Measurements from ENCODE around the gene RNF144A.

DNA sequence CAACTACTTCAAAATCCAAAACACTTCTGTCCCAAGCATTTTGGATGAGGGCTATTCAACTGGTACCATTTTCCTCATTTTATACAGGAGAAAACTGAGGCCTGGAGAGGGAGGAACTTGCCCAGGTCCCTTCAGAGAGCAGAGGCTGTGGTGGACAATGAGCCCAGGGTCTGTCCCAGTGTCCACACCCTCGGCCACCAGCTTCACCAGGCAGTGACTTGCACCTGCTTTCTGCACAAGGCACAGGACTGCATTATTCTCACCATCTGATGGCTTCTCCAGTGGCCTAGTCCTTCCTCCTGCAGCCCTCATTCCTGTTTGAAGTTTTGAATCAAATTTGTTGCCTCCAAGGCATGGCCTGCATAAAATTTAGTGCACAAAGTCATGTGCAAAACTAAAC is 53.3 kb downstream of the RNF144A start:
- TF ChIP-seq, protein P1, sequence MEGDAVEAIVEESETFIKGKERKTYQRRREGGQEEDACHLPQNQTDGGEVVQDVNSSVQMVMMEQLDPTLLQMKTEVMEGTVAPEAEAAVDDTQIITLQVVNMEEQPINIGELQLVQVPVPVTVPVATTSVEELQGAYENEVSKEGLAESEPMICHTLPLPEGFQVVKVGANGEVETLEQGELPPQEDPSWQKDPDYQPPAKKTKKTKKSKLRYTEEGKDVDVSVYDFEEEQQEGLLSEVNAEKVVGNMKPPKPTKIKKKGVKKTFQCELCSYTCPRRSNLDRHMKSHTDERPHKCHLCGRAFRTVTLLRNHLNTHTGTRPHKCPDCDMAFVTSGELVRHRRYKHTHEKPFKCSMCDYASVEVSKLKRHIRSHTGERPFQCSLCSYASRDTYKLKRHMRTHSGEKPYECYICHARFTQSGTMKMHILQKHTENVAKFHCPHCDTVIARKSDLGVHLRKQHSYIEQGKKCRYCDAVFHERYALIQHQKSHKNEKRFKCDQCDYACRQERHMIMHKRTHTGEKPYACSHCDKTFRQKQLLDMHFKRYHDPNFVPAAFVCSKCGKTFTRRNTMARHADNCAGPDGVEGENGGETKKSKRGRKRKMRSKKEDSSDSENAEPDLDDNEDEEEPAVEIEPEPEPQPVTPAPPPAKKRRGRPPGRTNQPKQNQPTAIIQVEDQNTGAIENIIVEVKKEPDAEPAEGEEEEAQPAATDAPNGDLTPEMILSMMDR (IDR thresholded peaks at IDR 0.05 in 8 of 11, conservative IDR thresholded peaks at IDR 0.05 in 3 of 11) = no peak
- TF ChIP-seq POLR2AphosphoS5 (IDR thresholded peaks at IDR 0.05) (no peak), POLR2A (IDR thresholded peaks at IDR 0.05) (no peak)
